NT2/D1 (cell line): Measurements from ENCODE around the gene LAPTM4A.

Source experiments
- DNase-seq: peaks from one replicate; pipeline ENCODE4 v3.0.0-alpha.2; 2011; ENCODE audit warnings: low read depth, low spot score
- H3K27me3 ChIP-seq: 2 replicates; pipeline ENCODE4 v1.6.0; 2011; ENCODE audit warnings: mild to moderate bottlenecking; ENCODE audit not compliant: insufficient read length, insufficient read depth
- H3K36me3 ChIP-seq: 2 replicates; pipeline ENCODE4 v1.6.1; 2011; ENCODE audit warnings: mild to moderate bottlenecking, low read length, mixed read lengths; ENCODE audit not compliant: insufficient read depth, insufficient read length
- H3K4me1 ChIP-seq: 2 replicates; pipeline ENCODE4 v1.5.1; 2011; ENCODE audit not compliant: insufficient read depth, insufficient read length
- H3K4me3 ChIP-seq: 2 replicates; pipeline ENCODE4 v1.5.1; 2011; ENCODE audit warnings: low read depth; ENCODE audit not compliant: insufficient read length
- H3K9ac ChIP-seq: 2 replicates; pipeline ENCODE4 v1.6.0; 2011; ENCODE audit warnings: low read depth; ENCODE audit not compliant: insufficient read length
- H3K9me3 ChIP-seq: 2 replicates; pipeline ENCODE4 v1.5.1; 2011; ENCODE audit warnings: mild to moderate bottlenecking, low read length; ENCODE audit not compliant: insufficient read depth
- SUZ12 ChIP-seq: IDR thresholded peaks from 2 replicates; pipeline ENCODE4 v1.6.1; 2011; ENCODE audit not compliant: insufficient read length, insufficient read depth; ENCODE audit errors: extremely low read depth
- YY1 ChIP-seq: IDR thresholded peaks from 2 replicates; pipeline ENCODE4 v1.6.1; 2011; ENCODE audit not compliant: insufficient read length, insufficient read depth
- ZNF274 ChIP-seq: IDR thresholded peaks from 2 replicates; pipeline ENCODE4 v1.6.1; 2011; ENCODE audit warnings: mild to moderate bottlenecking, low read depth, low read length

LAPTM4A gene

GRCh38 chr2:20034821-20035220, 16.6 kb downstream of the LAPTM4A start:
- Histone ChIP-seq H3K4me3 (no peak overlapping the region), H3K36me3 (peaks cover 84% of the 10 kb centered on the region), H3K27me3 (no peaks in the 10 kb centered on the region), H3K9me3 (no peaks in the 10 kb centered on the region), H3K9ac (no peak overlapping the region), H3K4me1 (no peaks in the 10 kb centered on the region)
- TF ChIP-seq ZNF274 (no peak), YY1 (no peak)
- DNase-seq = no peak

- peaks cover 81% of the 10 kb centered on the region for H3K36me3 ChIP-seq
- H3K9me3 ChIP-seq = no peaks in the 10 kb centered on the region
- DNase-seq = no peak
- TF ChIP-seq SUZ12 = no peak
- TF ChIP-seq ZNF274 = no peak
- no peak for TF ChIP-seq YY1
- H3K9ac ChIP-seq = no peak overlapping the region
- H3K4me3 ChIP-seq = no peak overlapping the region
- no peaks in the 10 kb centered on the region for H3K4me1 ChIP-seq
- H3K27me3 ChIP-seq = no peaks in the 10 kb centered on the region
Measured at GRCh38 chr2:20034218-20034617, 17.2 kb downstream of the LAPTM4A start.

- Histone ChIP-seq H3K9ac (no peak overlapping the region), H3K4me3 (no peak overlapping the region), H3K27me3 (no peaks in the 10 kb centered on the region), H3K9me3 (no peaks in the 10 kb centered on the region), H3K4me1 (no peaks in the 10 kb centered on the region), H3K36me3 (peaks cover 77% of the 10 kb centered on the region)
- no peak for DNase-seq
- TF ChIP-seq SUZ12 = no peak
- no peak for TF ChIP-seq YY1
- TF ChIP-seq ZNF274 = no peak
Measured at GRCh38 chr2:20033322-20033721, 18.1 kb downstream of the LAPTM4A start.

- TF ChIP-seq YY1 = no peak
- no peak for TF ChIP-seq ZNF274
- no peak for TF ChIP-seq SUZ12
- Histone ChIP-seq H3K9ac (no peak overlapping the region), H3K9me3 (no peaks in the 10 kb centered on the region), H3K36me3 (peaks cover 54% of the 10 kb centered on the region), H3K4me3 (no peak overlapping the region), H3K27me3 (no peaks in the 10 kb centered on the region), H3K4me1 (no peaks in the 10 kb centered on the region)
- DNase-seq = no peak
Measured at GRCh38 chr2:20030224-20030623, 21.2 kb downstream of the LAPTM4A start.

- no peak overlapping the region for H3K4me3 ChIP-seq
- no peaks in the 10 kb centered on the region for H3K27me3 ChIP-seq
- no peaks in the 10 kb centered on the region for H3K4me1 ChIP-seq
- TF ChIP-seq YY1 (no peak), ZNF274 (no peak), SUZ12 (no peak)
- peaks cover under 1% of the 10 kb centered on the region; the same call in 1 of the 2 replicates for H3K9me3 ChIP-seq
- peaks cover 31% of the 10 kb centered on the region for H3K36me3 ChIP-seq
- DNase-seq = no peak
- H3K9ac ChIP-seq = no peak overlapping the region
Measured at GRCh38 chr2:20027705-20028434, 23.6 kb downstream of the LAPTM4A start.

- Histone ChIP-seq H3K27me3 (no peaks in the 10 kb centered on the region), H3K4me3 (no peak overlapping the region), H3K9ac (no peak overlapping the region), H3K4me1 (no peaks in the 10 kb centered on the region), H3K9me3 (peaks cover 7% of the 10 kb centered on the region; the same call in 1 of the 2 replicates), H3K36me3 (peaks cover 26% of the 10 kb centered on the region)
- DNase-seq = no peak
- TF ChIP-seq ZNF274 (no peak), YY1 (no peak), SUZ12 (no peak)
Measured at GRCh38 chr2:20027260-20027677, 24.2 kb downstream of the LAPTM4A start.

GRCh38 chr2:20025065-20025786, 26.2 kb downstream of the LAPTM4A start:
- Histone ChIP-seq H3K9ac (no peak overlapping the region), H3K27me3 (no peaks in the 10 kb centered on the region), H3K36me3 (peaks cover 8% of the 10 kb centered on the region), H3K9me3 (peaks cover 24% of the 10 kb centered on the region; the same call in 1 of the 2 replicates), H3K4me3 (no peak overlapping the region), H3K4me1 (no peaks in the 10 kb centered on the region)
- no peak for DNase-seq
- TF ChIP-seq SUZ12 (no peak), ZNF274 (no peak), YY1 (no peak)
